Transverse colon (tissue), 4 donors: ENCODE measurements around the gene USP2. TPM values are rescaled to one million over a fixed set of nuclear protein-coding genes. Genes with fewer than 3 reads are reported as not detected.

ENCODE experiments used
- DNase-seq: peaks from one replicate; pipeline ENCODE4 v3.0.0-alpha.2; 2019
- H3K27ac ChIP-seq, 4 donors: fragments of 200-600 bp; sonication (generic); 2 replicates each; pipeline ENCODE4 v1.5.1; 2016 to 2018; ENCODE audit warnings: inconsistent platforms in 4 of 4
- H3K27me3 ChIP-seq: fragments of 200-600 bp; sonication (generic); 2 replicates; pipeline ENCODE4 v1.5.1; 2017; ENCODE audit warnings: inconsistent platforms
- H3K36me3 ChIP-seq, 4 donors: fragments of 200-600 bp; sonication (generic); 2 replicates each; pipeline ENCODE4 v1.5.1; 2017 to 2019; ENCODE audit warnings: inconsistent platforms in 4 of 4
- H3K4me1 ChIP-seq, 4 donors: fragments of 200-600 bp; sonication (generic); 2 replicates each; pipeline ENCODE4 v1.5.1; 2017 to 2020; ENCODE audit warnings: inconsistent platforms in 4 of 4
- H3K4me3 ChIP-seq, 4 donors: fragments of 200-600 bp; sonication (generic); 1 replicate in 1 of 4; 2 replicates in 3 of 4; pipeline versions ENCODE4 v1.5.1 to v1.6.1; 2017 to 2019; ENCODE audit warnings: inconsistent platforms in 4 of 4
- H3K9me3 ChIP-seq, 2 donors: fragments of 200-600 bp; sonication (generic); 2 replicates each; pipeline ENCODE4 v1.5.1; 2017 to 2019; ENCODE audit warnings: inconsistent platforms in 2 of 2
- EP300 ChIP-seq: sonication (generic); formaldehyde crosslinking; IDR thresholded peaks from one replicate; pipeline ENCODE4 v1.6.1; 2017; ENCODE audit warnings: antibody characterized with exemption, low read depth
- POLR2A ChIP-seq: fragments of 450-650 bp; IDR thresholded peaks from one replicate; pipeline ENCODE4 v1.6.1; 2016; ENCODE audit warnings: antibody characterized with exemption, mild to moderate bottlenecking, moderate library complexity
- POLR2AphosphoS5 ChIP-seq, 3 donors: sonication (generic); formaldehyde crosslinking; IDR thresholded peaks; one replicate each; pipeline ENCODE4 v1.6.1; 2016; ENCODE audit warnings: antibody characterized with exemption in 3 of 3
- WGBS, 2 donors: methylation state at CpG; one replicate each; pipeline ENCODE4 v1.1.5; 2018; ENCODE audit warnings: low coverage in 1 of 2; 5-methylcytosine and 5-hydroxymethylcytosine counted together
- in situ Hi-C, 4 donors: fragments of 200-750 bp; cut with MboI; loops; one replicate each; pipeline versions ENCODE4 v1.15.0 to v1.15.1; 2017; ENCODE audit warnings: low sequenced_read_pairs in 3 of 4, low pct_ligation_motif_present in 1 of 4, low pct_unique_long_range_greater_than_20kb in 1 of 4
- intact Hi-C: fragments of 100-400 bp; cut with DNase I; formaldehyde crosslinking; loops from one replicate; pipeline ENCODE4 v1.15.1; 2023; ENCODE audit warnings: low total_unique reads
- total RNA-seq, 4 donors: library from RNA; depleted of rRNA; stranded (reverse); fragments of >200 nt; gene quantifications; one replicate each; pipeline ENCODE4 v1.1.0, GENCODE V29; 2016
- TF ChIP-seq, protein P1 (sequence below), 5 experiments: fragments of 200-600 bp in 3 of 5; fragments of 450-650 bp in 2 of 5; sonication (generic) in 3 of 5; IDR thresholded peaks; 1 replicate in 2 of 5; 2 replicates in 3 of 5; pipeline ENCODE4 v1.5.1; 2016 to 2017; ENCODE audit warnings: antibody characterized with exemption in 5 of 5, inconsistent platforms in 3 of 5, mild to moderate bottlenecking in 2 of 5, moderate library complexity in 1 of 5

USP2 gene
- total RNA-seq, 4 donors from 2014 or later, result 9.8 to 26.6 (median 22.7) TPM

DNA sequence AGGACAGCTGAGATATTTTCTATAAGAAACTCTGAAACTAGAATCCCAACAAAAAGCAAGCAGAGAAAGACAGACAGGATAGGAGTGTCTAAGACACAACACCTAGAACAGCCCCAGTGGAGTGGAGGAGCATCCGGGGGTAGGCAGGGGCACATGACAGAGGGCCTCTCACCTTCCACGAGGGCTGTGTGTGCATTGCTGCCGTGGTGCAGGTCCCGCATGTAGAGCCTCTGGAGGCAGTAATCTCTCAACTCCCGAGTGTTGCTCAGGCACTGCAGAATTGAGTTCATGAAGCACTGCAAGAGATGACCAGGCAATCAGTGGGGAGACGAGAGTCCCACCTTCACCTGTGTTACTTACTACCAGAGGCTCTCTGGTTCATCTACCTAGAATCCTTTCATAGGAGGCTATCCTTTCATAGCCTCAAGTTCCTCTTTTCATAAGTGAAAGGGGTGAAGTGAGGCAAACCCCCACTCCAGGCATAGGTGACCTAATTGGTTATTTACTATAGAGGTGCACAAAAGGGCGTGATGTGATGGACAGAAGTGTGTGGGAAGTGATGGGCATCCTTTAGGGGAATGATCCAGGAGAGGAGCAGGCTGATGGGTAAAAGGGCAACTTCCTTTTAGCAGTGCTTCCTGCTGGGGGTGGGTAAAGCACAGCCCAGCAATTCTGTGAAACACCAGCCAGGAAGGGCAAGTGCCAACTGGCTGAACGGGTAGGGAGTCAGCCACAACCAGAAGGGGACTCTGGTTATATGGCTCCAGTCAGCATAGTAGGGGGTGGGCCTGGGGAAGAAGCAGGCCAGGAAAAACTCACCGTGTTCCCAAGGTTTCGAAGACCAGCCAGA is 21.9 kb downstream of the USP2 start:
- 75 to 100% methylated on average over 1 to 10 of the region's 10 CpGs for WGBS, 2 donors
- TF ChIP-seq POLR2AphosphoS5 (IDR thresholded peaks at IDR 0.05) (no peak), EP300 (no peak), POLR2A (no peak)
- TF ChIP-seq, protein P1, sequence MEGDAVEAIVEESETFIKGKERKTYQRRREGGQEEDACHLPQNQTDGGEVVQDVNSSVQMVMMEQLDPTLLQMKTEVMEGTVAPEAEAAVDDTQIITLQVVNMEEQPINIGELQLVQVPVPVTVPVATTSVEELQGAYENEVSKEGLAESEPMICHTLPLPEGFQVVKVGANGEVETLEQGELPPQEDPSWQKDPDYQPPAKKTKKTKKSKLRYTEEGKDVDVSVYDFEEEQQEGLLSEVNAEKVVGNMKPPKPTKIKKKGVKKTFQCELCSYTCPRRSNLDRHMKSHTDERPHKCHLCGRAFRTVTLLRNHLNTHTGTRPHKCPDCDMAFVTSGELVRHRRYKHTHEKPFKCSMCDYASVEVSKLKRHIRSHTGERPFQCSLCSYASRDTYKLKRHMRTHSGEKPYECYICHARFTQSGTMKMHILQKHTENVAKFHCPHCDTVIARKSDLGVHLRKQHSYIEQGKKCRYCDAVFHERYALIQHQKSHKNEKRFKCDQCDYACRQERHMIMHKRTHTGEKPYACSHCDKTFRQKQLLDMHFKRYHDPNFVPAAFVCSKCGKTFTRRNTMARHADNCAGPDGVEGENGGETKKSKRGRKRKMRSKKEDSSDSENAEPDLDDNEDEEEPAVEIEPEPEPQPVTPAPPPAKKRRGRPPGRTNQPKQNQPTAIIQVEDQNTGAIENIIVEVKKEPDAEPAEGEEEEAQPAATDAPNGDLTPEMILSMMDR (IDR thresholded peaks at IDR 0.05), result no peak
- no peak overlapping the region for H3K27ac ChIP-seq
- in situ Hi-C loops (loop anchor here in 3 of 4 donors (5.0 to 10.0 kb wide), 2 partner anchors 113 to 115 kb away; no protein-coding TSS in a partner anchor), intact Hi-C loops (loop anchor here (5.0 kb wide), 1 partner anchor 113 kb away; no protein-coding TSS in a partner anchor)
- H3K27me3 ChIP-seq, result peaks cover 21% of the 10 kb centered on the region
- peaks cover 13 to 43% (median 31%) of the 10 kb centered on the region in 4 donors for H3K4me1 ChIP-seq
- no peaks in the 10 kb centered on the region for H3K36me3 ChIP-seq
- DNase-seq, result no peak
- H3K4me3 ChIP-seq, result no peak overlapping the region
- H3K9me3 ChIP-seq, result no peaks in the 10 kb centered on the region

DNA sequence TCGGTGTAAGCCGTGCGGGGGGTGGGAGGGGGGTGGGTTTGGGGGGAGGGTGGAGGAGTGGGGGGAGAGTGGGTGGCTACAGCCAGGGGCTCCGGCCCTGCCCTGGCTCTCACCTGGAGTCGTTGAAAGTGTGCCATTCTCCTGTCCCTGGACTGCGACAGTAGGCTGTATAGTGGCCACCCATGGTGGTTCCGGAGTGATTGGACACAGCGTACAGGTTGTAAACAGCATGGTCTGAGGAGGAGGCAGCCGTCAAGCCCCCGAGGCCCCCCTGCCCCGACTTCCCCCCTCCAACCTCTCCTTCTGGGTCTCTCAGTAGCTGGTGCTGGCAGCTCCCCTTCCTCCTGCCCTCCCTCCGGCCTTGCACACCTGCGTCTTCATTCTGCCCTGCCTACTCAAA is 24.4 kb downstream of the USP2 start:
- TF ChIP-seq POLR2AphosphoS5 (IDR thresholded peaks at IDR 0.05) (no peak), POLR2A (no peak), EP300 (no peak)
- TF ChIP-seq, protein P1 (IDR thresholded peaks at IDR 0.05), result no peak
- intact Hi-C loops (loop anchor here (5.0 kb wide), 1 partner anchor 115 kb away; no protein-coding TSS in a partner anchor), in situ Hi-C loops (loop anchor here in 3 of 4 donors (5.0 to 10.0 kb wide), 2 partner anchors 115 to 118 kb away; no protein-coding TSS in a partner anchor)
- Histone ChIP-seq H3K4me3 (peak overlapping the region in 3 of 4 donors; percentile 37 to 59 (median 41)), H3K27me3 (peaks cover 7% of the 10 kb centered on the region), H3K4me1 (peaks cover 7 to 32% (median 16%) of the 10 kb centered on the region in 4 donors), H3K9me3 (no peaks in the 10 kb centered on the region), H3K27ac (peak overlapping the region; percentile 48 to 77 (median 72)), H3K36me3 (no peaks in the 10 kb centered on the region)
- WGBS, 2 donors, result 38% methylated on average over 13 of the region's 13 CpGs; no CpG with 5 or more reads in 1 of the 2 donors
- no peak for DNase-seq

DNA sequence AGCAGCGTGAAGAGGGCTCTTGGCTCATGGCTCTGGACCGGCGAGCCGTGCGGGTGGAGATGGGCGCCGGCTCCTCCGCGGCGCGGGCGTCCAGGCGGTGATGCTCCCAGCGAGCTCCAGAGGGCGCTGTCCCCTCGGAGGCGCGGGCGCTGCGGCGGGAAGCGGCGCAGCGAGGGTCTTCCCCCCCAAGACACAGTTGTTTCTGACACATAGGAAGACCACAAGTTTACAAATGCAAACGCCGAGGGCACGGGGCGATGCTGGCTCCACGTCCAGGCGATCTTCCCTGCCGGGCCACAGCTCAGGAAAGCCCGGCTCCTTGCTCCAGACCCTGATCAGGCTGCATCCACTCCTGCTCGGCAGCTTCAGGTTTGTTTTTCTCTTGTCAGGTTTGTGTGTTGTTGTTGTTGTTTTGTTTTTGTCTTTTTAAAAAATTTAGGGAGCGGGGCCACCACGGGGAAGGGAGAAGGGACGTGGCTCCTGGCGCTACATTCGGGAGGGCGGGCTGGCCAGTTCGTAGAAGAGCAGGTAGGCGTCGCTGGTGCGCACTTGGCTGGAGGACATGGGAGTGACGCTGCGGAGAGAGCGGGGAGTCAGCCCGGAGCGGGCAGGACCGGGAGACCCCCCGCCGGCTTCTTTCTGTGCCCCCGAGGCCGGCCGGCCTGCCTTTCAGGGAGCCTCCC is 25.0 kb downstream of the USP2 start:
- H3K9me3 ChIP-seq, result no peaks in the 10 kb centered on the region
- H3K36me3 ChIP-seq, result no peaks in the 10 kb centered on the region
- peak; percentile 86 for DNase-seq
- TF ChIP-seq POLR2A, result no peak
- TF ChIP-seq, protein P1 (IDR thresholded peaks at IDR 0.05), result peak; percentile 81 to 97 (median 94)
- no peak for TF ChIP-seq POLR2AphosphoS5 (IDR thresholded peaks at IDR 0.05)
- H3K4me3 ChIP-seq, result peak overlapping the region; percentile 37 to 59 (median 41)
- intact Hi-C loops (loop anchor here (1.0 to 5.0 kb wide), 2 partner anchors 24 to 116 kb away; no protein-coding TSS in a partner anchor), in situ Hi-C loops (loop anchor here in 3 of 4 donors (5.0 to 10.0 kb wide), 2 partner anchors 116 to 118 kb away; no protein-coding TSS in a partner anchor)
- H3K27ac ChIP-seq, result peak overlapping the region; percentile 48 to 77 (median 72)
- 1% methylated on average over 53 of the region's 54 CpGs; no CpG with 5 or more reads in 1 of the 2 donors for WGBS, 2 donors
- peaks cover 4 to 27% (median 13%) of the 10 kb centered on the region in 4 donors for H3K4me1 ChIP-seq
- peaks cover 7% of the 10 kb centered on the region for H3K27me3 ChIP-seq
